ENCODE results near the gene PCK1. TPM values are rescaled to one million over a fixed set of nuclear protein-coding genes. Genes with fewer than 3 reads are reported as not detected.

The PCK1 gene
- total and polyA plus RNA-seq, 7 experiments from 2014 or later = not detected

GRCh38 chr20:57605878-57606277, 45.0 kb downstream of the PCK1 start:
- ATAC-seq (no peak), DNase-seq (no peak)
- Histone ChIP-seq H3K27ac (ENCODE audit: low read depth, low read length) (no peak overlapping the region), H3K4me3 (ENCODE audit: low read length) (no peak overlapping the region), H3K4me1 (ENCODE audit: control insufficient read depth in 2 of 2, insufficient read depth in 2 of 2, low read length in 2 of 2) (peaks cover 0 to 21% of the 10 kb centered on the region in 2 donors), H3K36me3 (ENCODE audit: control insufficient read depth in 2 of 3, insufficient read depth in 3 of 3, low read length in 3 of 3) (peaks cover 0 to 32% (median 2%) of the 10 kb centered on the region in 3 experiments), H3K9me3 (ENCODE audit: control insufficient read depth in 2 of 3, low read length in 3 of 3) (no peaks in the 10 kb centered on the region), H3K27me3 (ENCODE audit: control insufficient read depth in 2 of 2, insufficient read depth in 2 of 2, low read length in 2 of 2) (no peaks in the 10 kb centered on the region)
- Mint-ChIP-seq H3K4me1 (peaks cover 0 to 21% (median 12%) of the 10 kb centered on the region in 7 donors), H3K4me3 (peak overlapping the region in 1 of 10 donors; percentile 60), H3K9me3 (no peaks in the 10 kb centered on the region), H3K27ac (peak overlapping the region in 5 of 9 donors; percentile 49 to 83 (median 80)), H3K27me3 (peaks cover 0 to 15% (median 0%) of the 10 kb centered on the region in 5 donors), H3K36me3 (peaks cover 0 to 52% (median 16%) of the 10 kb centered on the region in 5 donors)
- intact Hi-C loops (cut with micrococcal nuclease) = no loop called here
- POLR2A ChIA-PET = no interaction called here
- CTCF ChIA-PET = interaction anchor here (0.8 to 1.4 kb wide), 3 partner anchors 9 to 10 kb away, joined by 3 to 4 read pairs (median 3); no protein-coding TSS in a partner anchor

- H3K9me3 ChIP-seq (ENCODE audit: control insufficient read depth in 2 of 3, low read length in 3 of 3) = no peaks in the 10 kb centered on the region
- H3K4me1 ChIP-seq (ENCODE audit: control insufficient read depth in 2 of 2, insufficient read depth in 2 of 2, low read length in 2 of 2) = peaks cover 0 to 21% of the 10 kb centered on the region in 2 donors
- Mint-ChIP-seq H3K4me1 (peaks cover 0 to 21% (median 11%) of the 10 kb centered on the region in 7 donors), H3K9me3 (no peaks in the 10 kb centered on the region), H3K4me3 (no peak overlapping the region), H3K27me3 (peaks cover 0 to 14% (median 0%) of the 10 kb centered on the region in 5 donors), H3K36me3 (peaks cover 3 to 53% (median 22%) of the 10 kb centered on the region in 5 donors), H3K27ac (no peak overlapping the region)
- ATAC-seq = no peak
- ChIA-PET POLR2A (no interaction called here), CTCF (no interaction called here)
- no peak overlapping the region for H3K4me3 ChIP-seq (ENCODE audit: low read length)
- H3K36me3 ChIP-seq (ENCODE audit: control insufficient read depth in 2 of 3, insufficient read depth in 3 of 3, low read length in 3 of 3) = peaks cover 2 to 52% (median 7%) of the 10 kb centered on the region in 3 experiments
- H3K27me3 ChIP-seq (ENCODE audit: control insufficient read depth in 2 of 2, insufficient read depth in 2 of 2, low read length in 2 of 2) = no peaks in the 10 kb centered on the region
- DNase-seq = no peak
- no peak overlapping the region for H3K27ac ChIP-seq (ENCODE audit: low read depth, low read length)
- intact Hi-C loops (cut with micrococcal nuclease) = no loop called here
These were observed 47.6 kb downstream of the PCK1 start for GRCh38 chr20:57608516-57608915.

GRCh38 chr20:57609086-57609841, 48.4 kb downstream of the PCK1 start:
- DNase-seq (no peak), ATAC-seq (no peak)
- no peaks in the 10 kb centered on the region for H3K9me3 Mint-ChIP-seq
- peak overlapping the region in 2 of 9 donors; percentile 56 to 64 for H3K27ac Mint-ChIP-seq
- Histone ChIP-seq H3K4me1 (ENCODE audit: control insufficient read depth in 2 of 2, insufficient read depth in 2 of 2, low read length in 2 of 2) (peaks cover 0 to 18% of the 10 kb centered on the region in 2 donors), H3K36me3 (ENCODE audit: control insufficient read depth in 2 of 3, insufficient read depth in 3 of 3, low read length in 3 of 3) (peaks cover 2 to 57% (median 9%) of the 10 kb centered on the region in 3 experiments), H3K27ac (ENCODE audit: low read depth, low read length) (no peak overlapping the region), H3K9me3 (ENCODE audit: control insufficient read depth in 2 of 3, low read length in 3 of 3) (no peaks in the 10 kb centered on the region), H3K4me3 (ENCODE audit: low read length) (no peak overlapping the region), H3K27me3 (ENCODE audit: control insufficient read depth in 2 of 2, insufficient read depth in 2 of 2, low read length in 2 of 2) (no peaks in the 10 kb centered on the region)
- peaks cover 0 to 14% (median 0%) of the 10 kb centered on the region in 5 donors for H3K27me3 Mint-ChIP-seq
- ChIA-PET CTCF (no interaction called here), POLR2A (interaction anchor here (0.6 kb wide), 1 partner anchor 1368 kb away, joined by 3 read pairs; no protein-coding TSS in a partner anchor)
- H3K36me3 Mint-ChIP-seq = peaks cover 3 to 52% (median 22%) of the 10 kb centered on the region in 5 donors
- H3K4me3 Mint-ChIP-seq = no peak overlapping the region
- peaks cover 0 to 21% (median 11%) of the 10 kb centered on the region in 7 donors for H3K4me1 Mint-ChIP-seq
- intact Hi-C loops (cut with micrococcal nuclease) = no loop called here

- POLR2A ChIA-PET = interaction anchor here (0.6 kb wide), 1 partner anchor 1367 kb away, joined by 3 read pairs; no protein-coding TSS in a partner anchor
- CTCF ChIA-PET = interaction anchor here (0.7 kb wide), 2 partner anchors 20 to 463 kb away, joined by 3 to 4 read pairs; no protein-coding TSS in a partner anchor
- Mint-ChIP-seq H3K27me3 (peaks cover 0 to 16% (median 0%) of the 10 kb centered on the region in 5 donors), H3K36me3 (peaks cover 3 to 54% (median 25%) of the 10 kb centered on the region in 5 donors), H3K9me3 (no peaks in the 10 kb centered on the region), H3K4me1 (peaks cover 0 to 19% (median 7%) of the 10 kb centered on the region in 7 donors), H3K27ac (peak overlapping the region in 1 of 9 donors; percentile 64), H3K4me3 (no peak overlapping the region)
- Histone ChIP-seq H3K9me3 (ENCODE audit: control insufficient read depth in 2 of 3, low read length in 3 of 3) (no peaks in the 10 kb centered on the region), H3K4me3 (ENCODE audit: low read length) (no peak overlapping the region), H3K27ac (ENCODE audit: low read depth, low read length) (no peak overlapping the region), H3K36me3 (ENCODE audit: control insufficient read depth in 2 of 3, insufficient read depth in 3 of 3, low read length in 3 of 3) (peaks cover 4 to 62% (median 14%) of the 10 kb centered on the region in 3 experiments), H3K4me1 (ENCODE audit: control insufficient read depth in 2 of 2, insufficient read depth in 2 of 2, low read length in 2 of 2) (peaks cover 0 to 13% of the 10 kb centered on the region in 2 donors), H3K27me3 (ENCODE audit: control insufficient read depth in 2 of 2, insufficient read depth in 2 of 2, low read length in 2 of 2) (no peaks in the 10 kb centered on the region)
- DNase-seq (no peak), ATAC-seq (no peak)
- intact Hi-C loops (cut with micrococcal nuclease) = loop anchor here in 1 of 2 donors (10.0 kb wide), 1 partner anchor 255 kb away; the partner anchor contains the start of gene RAE1
These were observed 48.9 kb downstream of the PCK1 start for GRCh38 chr20:57609842-57610167.

DNA sequence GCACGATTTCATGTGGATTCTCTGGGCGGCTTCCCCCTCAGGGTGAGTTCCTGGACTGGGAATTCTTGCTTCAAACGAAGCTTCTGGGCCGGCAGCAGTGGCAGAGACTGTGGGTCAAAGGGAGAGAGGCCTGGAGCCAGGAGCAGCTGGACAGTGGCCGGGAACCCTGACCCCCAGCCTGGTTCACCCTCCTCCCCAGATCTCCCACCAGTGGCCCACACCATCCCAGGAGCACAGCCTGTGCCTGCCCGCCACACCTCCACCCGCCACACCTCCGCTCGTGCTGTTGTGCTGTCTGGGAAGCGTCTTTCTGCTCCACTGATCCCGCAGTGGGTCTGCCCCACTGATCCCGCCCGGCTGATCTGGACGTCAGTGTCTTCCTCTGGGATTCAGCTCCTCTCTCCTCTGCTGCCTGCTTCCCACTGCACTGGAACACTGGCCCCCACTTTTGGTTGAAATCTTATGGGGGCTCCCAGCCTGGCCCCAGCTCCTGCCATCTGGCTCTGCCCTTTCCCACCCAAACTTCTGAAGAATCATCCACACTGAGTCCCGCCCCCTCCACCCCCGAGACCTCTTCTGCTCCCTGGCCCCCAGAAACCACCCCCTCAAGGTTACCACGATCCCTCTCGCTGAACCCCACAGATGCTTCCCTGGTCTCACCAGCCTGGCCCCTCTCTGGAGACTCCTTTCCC, 49.5 kb downstream of the PCK1 start:
- Histone ChIP-seq H3K27ac (ENCODE audit: low read depth, low read length) (no peak overlapping the region), H3K4me3 (ENCODE audit: low read length) (no peak overlapping the region), H3K36me3 (ENCODE audit: control insufficient read depth in 2 of 3, insufficient read depth in 3 of 3, low read length in 3 of 3) (peaks cover 10 to 68% (median 20%) of the 10 kb centered on the region in 3 experiments), H3K9me3 (ENCODE audit: control insufficient read depth in 2 of 3, low read length in 3 of 3) (no peaks in the 10 kb centered on the region), H3K4me1 (ENCODE audit: control insufficient read depth in 2 of 2, insufficient read depth in 2 of 2, low read length in 2 of 2) (peaks cover 0 to 9% of the 10 kb centered on the region in 2 donors), H3K27me3 (ENCODE audit: control insufficient read depth in 2 of 2, insufficient read depth in 2 of 2, low read length in 2 of 2) (no peaks in the 10 kb centered on the region)
- peaks cover 3 to 50% (median 24%) of the 10 kb centered on the region in 5 donors for H3K36me3 Mint-ChIP-seq
- no peak overlapping the region for H3K4me3 Mint-ChIP-seq
- H3K9me3 Mint-ChIP-seq = no peaks in the 10 kb centered on the region
- H3K27me3 Mint-ChIP-seq = peaks cover 0 to 16% (median 0%) of the 10 kb centered on the region in 5 donors
- POLR2A ChIA-PET = interaction anchor here (0.8 kb wide), 1 partner anchor 9 kb away, joined by 3 read pairs; no protein-coding TSS in a partner anchor
- CTCF ChIA-PET = interaction anchor here (0.7 to 0.9 kb wide), 3 partner anchors 14 to 462 kb away, joined by 3 to 4 read pairs (median 4); no protein-coding TSS in a partner anchor
- H3K27ac Mint-ChIP-seq = peak overlapping the region in 2 of 9 donors; percentile 25 to 36
- no peak for DNase-seq
- no peak for ATAC-seq
- peaks cover 0 to 13% (median 1%) of the 10 kb centered on the region in 7 donors for H3K4me1 Mint-ChIP-seq
- intact Hi-C loops (cut with micrococcal nuclease) = loop anchor here in 1 of 2 donors (10.0 kb wide), 1 partner anchor 256 kb away; the partner anchor contains the start of gene RAE1

GRCh38 chr20:57611586-57612311, 50.8 kb downstream of the PCK1 start:
- Mint-ChIP-seq H3K27ac (no peak overlapping the region), H3K27me3 (peaks cover 0 to 16% (median 0%) of the 10 kb centered on the region in 5 donors), H3K4me3 (no peak overlapping the region), H3K36me3 (peaks cover 3 to 50% (median 24%) of the 10 kb centered on the region in 5 donors), H3K4me1 (peaks cover 0 to 12% (median 3%) of the 10 kb centered on the region in 7 donors), H3K9me3 (no peaks in the 10 kb centered on the region)
- POLR2A ChIA-PET = no interaction called here
- CTCF ChIA-PET = interaction anchor here (0.9 kb wide), 1 partner anchor 16 kb away, joined by 4 read pairs; no protein-coding TSS in a partner anchor
- H3K36me3 ChIP-seq (ENCODE audit: control insufficient read depth in 2 of 3, insufficient read depth in 3 of 3, low read length in 3 of 3) = peaks cover 13 to 69% (median 26%) of the 10 kb centered on the region in 3 experiments
- ATAC-seq = no peak
- H3K4me1 ChIP-seq (ENCODE audit: control insufficient read depth in 2 of 2, insufficient read depth in 2 of 2, low read length in 2 of 2) = peaks cover 5 to 9% of the 10 kb centered on the region in 2 donors
- H3K4me3 ChIP-seq (ENCODE audit: low read length) = no peak overlapping the region
- H3K9me3 ChIP-seq (ENCODE audit: control insufficient read depth in 2 of 3, low read length in 3 of 3) = no peaks in the 10 kb centered on the region
- H3K27ac ChIP-seq (ENCODE audit: low read depth, low read length) = no peak overlapping the region
- H3K27me3 ChIP-seq (ENCODE audit: control insufficient read depth in 2 of 2, insufficient read depth in 2 of 2, low read length in 2 of 2) = no peaks in the 10 kb centered on the region
- DNase-seq = no peak
- intact Hi-C loops (cut with micrococcal nuclease) = loop anchor here in 1 of 2 donors (10.0 kb wide), 1 partner anchor 257 kb away; the partner anchor contains the start of gene RAE1

Data from naive thymus-derived CD4-positive, alpha-beta T cell (primary cell).